Left colon (tissue), 2 donors: ENCODE measurements around the gene DOC2A. TPM values are rescaled to one million over a fixed set of nuclear protein-coding genes. Genes with fewer than 3 reads are reported as not detected.
"Not testable (repeated sequence)": the region's sequence is repeated elsewhere in the genome, so short reads cannot be mapped to it uniquely, and the experiment has no call there.

Experiments
- ATAC-seq: fragments of 200-7000 bp; cut with Tn5 transposase; one replicate; pipeline ENCODE4 v1.9.1; 2020; ENCODE audit warnings: mild to moderate bottlenecking, moderate library complexity
- DNase-seq, 2 donors: peaks; one replicate each; pipeline ENCODE4 v3.0.0-alpha.2; 2020
- intact Hi-C, 2 donors: fragments of 100-400 bp; cut with DNase I in 1 of 2; cut with micrococcal nuclease in 1 of 2; formaldehyde crosslinking; loops; one replicate each; pipeline versions ENCODE4 v1.11.2 to v1.14.0; 2022; cut with DNase I, micrococcal nuclease
- long read RNA-seq: library from polyadenylated mRNA; unstranded; transcript quantifications from one replicate; pipeline ENCODE4 v2.0.0, GENCODE V29; 2021
- total RNA-seq, 2 donors: library from RNA; stranded (reverse); fragmentation: NEBNext Ultra II Directional; extraction: Animal tissue kit (Norgen Biotek cat#: 25700); gene quantifications; one replicate each; pipeline ENCODE4 v1.2.1, GENCODE V29; 2021
- donor health status: DM: no; HTN: no; CAD: no.
- donor health status: DM: yes; HTN: yes; CAD: no.

The DOC2A gene
- total RNA-seq: 1 to 10 TPM; 7.5 to 9.2 TPM
- long read RNA-seq: 0 reads

DNA sequence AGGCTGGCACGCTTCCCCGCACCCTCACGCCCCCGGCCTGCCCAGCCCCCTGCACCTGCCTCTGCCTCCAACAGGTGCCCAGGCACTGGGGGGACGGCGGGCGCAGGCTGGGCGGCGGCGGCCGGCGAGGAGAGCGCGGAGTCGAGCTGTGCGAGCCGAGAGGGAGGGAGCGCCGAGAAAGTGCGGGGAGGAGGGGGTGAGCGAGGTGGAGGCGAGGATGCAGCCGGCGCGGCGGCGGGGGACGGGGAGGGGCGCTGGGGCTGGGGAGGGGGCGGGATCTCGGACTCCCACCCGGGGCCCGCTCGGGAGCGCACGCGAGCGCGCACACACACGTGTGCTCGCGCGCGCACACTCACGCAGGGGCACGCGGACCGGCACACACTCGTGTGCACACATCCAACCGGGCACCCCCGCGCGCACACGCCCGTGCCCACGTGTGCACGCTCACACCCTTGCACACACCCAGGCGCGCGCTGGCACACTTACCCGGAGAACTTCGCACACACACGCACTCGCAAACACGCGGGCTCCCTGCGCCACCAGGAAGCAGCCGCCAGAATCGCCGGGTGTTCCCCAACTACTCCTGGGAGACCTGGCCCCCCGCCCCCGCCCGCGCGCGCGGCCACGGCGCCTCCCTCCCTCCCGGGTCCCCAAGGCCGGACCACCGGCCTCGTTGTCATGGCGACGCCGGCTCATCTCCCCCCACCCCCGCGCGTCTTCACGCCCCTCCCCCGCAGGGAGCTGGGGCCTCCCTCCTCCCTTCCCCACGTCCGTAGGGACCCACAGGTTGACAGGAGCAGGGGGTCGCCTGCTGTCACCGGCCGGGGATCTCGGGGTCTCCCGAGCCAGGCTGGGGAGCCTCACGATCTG lies at the start of gene DOC2A:
DOC2A (minus strand) TSS at position 184 of the 870 bp plus-strand sequence. CDS start 805 bp downstream, outside the sequence.
- ATAC-seq (peak; percentile 66), DNase-seq (peak in 1 of 2 donors; percentile 41)
- intact Hi-C loops: no loop called here

DNA sequence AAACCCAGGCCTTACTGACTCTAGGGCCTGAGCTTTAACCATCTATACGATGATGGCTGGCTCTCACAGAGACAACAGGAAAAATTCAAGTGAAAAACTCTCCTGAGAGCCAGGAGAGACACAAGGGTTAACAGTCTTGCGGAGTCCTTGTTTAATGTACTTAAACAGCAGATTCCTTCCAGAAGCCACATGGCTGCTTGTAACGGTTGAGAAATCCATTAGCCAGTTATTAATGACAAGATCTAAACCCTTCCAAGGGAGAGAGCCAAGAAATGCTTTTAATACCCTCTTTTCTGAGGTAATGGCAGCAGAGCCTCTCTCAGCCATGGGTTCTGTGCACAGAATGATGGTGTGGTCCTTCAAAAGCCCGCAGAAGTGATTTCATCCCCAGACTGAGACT lies 49.5 kb upstream of the DOC2A start:
- ATAC-seq (no peak), DNase-seq (no peak)
- intact Hi-C loops: no loop called here

DNA sequence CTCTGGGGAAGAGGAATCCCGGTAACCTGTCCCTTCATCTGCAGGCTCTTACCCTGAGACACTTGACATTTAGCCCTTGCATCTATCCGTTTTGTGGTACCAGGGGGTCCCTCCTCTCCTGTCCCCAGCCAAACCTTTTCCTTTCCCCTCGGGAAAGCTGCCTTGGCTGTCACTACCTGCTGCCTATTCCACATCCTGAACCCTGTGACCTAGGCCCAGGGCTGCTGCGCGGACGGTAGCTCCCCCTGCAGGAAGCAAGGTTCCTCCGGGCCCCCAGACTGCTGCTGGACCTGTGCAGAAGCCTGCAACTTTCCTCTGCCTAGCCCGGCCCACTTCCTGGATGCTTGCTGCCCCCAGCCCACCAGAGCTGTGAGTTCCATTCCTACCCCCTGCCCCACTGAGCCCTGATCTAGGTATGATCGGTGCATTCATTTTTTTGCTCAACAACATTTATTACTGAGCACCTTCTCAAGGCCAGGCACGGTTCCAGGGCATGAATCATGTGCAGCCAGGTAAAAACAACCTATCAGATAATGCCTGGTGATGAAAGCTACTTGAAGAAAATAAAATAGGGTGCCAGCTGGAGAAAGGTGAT lies 44.2 kb upstream of the DOC2A start:
- DNase-seq: peak; percentile 39 to 68
- intact Hi-C loops: no loop called here

DNA sequence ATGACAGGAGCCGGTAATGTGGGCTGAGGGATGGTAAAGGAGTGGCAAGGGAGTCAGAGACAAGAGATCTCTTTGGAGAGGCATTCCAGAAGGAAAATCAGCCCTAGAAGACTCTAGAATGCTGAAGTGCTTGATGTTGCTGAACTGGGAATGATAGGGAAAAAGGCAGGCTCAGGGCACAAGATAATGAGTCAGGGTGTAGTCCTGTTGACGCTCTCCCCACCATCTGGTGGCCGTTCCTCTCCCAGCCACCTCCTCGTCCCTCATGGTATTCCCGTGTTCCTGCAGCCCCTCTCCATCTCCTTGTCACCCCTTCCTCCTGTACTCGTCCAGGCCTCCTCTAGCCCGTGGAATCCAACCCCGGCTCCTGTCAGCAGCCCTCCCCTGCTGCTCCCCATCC lies 43.6 kb upstream of the DOC2A start:
- intact Hi-C loops: no loop called here
- no peak for DNase-seq
- ATAC-seq: no peak

More for the DNA sequence above, 44.2 kb upstream of the DOC2A start:
- ATAC-seq: peak; percentile 68

DNA sequence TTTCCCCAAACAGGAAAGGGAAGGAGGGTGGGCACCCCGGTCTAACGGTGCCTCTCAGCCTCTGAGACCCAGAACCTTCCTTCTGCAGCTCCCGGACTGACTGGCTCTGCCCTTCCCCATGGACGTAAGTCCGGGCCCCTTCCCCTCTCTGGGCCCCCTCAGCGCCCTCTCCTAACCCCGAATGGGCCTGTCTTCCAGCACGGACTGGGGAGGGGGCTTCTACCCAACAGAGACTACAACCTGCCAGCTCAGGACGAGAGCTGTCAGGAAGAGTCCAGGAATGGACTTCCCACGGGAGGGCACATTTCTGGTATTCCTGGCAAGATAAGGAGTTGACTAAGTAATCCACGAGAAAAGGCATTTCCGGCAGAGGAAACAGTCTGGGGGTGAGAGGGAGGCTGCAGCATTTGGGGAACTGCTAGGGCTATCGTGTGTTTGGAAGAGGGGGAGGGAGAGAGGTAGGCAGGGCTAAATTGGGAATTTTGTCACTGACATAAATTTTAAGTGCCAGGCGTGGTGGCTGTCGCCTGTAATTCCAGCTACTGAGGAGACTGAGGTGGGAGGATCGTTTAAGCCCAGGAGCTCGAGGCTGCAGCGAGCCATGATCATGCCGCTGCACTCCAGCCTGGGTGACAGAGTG lies 42.7 kb upstream of the DOC2A start:
- ATAC-seq (peak; percentile 7), DNase-seq (no peak)
- intact Hi-C loops: no loop called here

DNA sequence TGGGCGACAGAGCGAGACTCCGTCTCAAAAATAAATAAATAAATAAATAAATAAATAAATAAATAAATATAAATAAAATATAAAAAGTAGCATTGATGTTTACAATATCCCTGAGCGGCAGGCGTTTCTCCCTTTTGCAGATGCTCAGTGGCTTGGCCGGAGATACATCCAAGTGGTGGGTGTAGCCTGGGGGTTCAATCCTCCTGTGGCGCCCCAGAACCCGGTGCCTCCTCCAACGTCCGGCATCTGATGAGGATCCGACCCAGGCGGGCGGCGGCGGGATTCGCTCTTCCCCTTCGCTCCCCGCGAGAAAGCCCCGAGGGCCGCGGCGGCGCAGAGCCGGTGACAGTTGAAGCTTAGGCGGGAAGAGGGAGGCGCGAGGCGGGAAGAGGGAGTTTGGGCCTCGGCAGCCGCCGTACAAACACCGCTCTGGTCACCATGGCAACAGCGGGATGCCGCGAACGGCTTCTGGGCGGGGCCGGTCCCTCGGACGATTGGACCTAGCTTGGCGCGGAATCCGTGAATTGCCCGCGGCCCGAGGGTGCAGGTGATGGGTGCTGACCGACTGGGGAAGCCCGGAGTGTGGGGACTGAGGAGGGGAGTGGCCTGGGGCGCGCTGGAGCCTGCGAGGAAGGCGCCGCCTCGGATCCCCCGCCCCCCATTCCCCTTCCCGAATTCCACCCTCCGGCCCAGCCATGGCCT lies 42.0 kb upstream of the DOC2A start:
- peak; percentile 92 for ATAC-seq
- DNase-seq: peak; percentile 92 to 98
- intact Hi-C loops: no loop called here

DNA sequence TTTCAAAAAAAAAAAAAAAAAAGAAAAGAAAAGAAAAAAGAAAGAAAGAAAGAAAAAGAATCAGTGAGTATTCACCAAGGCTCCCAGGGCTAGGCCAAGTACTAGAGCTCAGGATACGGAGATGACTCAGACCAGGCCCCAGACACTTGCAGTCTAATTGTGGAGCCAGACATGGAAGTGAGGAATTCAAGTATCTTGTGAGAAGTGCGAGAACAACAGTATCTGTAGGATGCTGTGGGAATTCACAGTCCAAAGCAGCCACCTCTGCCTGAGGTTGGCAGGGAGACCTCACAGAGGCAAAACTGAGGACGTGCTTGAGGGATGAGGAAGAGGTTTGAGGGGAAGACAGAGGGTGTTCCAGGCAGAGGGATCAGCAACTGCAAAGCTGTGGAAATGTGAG lies 40.7 kb upstream of the DOC2A start:
- no peak for DNase-seq
- ATAC-seq: no peak
- intact Hi-C loops: no loop called here

DNA sequence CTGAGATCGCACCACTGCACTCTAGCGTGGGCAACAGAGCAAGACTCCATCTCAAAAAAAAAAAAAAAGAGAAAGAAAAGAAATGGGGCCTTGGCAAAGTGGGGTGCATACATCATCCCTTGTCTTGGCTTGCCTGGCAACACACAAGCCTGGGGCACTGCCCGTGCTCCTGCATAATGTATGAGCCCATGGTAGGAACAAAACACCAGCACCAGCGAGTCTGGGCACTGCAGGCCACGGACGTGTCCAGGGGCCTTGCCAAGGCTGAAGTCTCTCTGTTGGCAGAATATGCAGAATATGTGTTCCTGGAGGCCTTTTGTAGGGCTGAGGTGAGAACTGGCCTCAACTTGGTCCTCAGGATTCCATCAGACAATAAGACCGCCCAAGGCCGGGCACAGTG lies 39.0 kb upstream of the DOC2A start:
- intact Hi-C loops: no loop called here
- DNase-seq (no peak), ATAC-seq (no peak)

DNA sequence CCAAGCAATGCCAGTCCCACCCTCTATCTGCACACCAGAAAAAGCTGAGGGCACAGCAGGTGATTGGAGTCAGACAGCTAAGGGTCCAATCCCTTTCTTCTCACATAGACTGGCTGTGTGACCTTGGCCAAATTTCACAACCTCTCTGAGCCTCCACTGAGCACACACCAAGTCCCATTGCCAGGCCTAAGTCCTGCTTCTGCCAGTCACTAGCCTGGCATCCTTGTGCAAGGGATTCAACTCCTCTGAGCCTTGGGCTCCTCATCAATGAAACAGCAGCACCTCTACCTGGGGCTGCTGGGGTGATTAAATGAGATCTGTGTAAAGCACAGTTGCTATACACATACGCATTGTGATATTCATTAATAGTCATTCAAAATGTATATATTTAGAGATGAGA lies 35.8 kb upstream of the DOC2A start:
- intact Hi-C loops: no loop called here
- DNase-seq (no peak), ATAC-seq (no peak)

DNA sequence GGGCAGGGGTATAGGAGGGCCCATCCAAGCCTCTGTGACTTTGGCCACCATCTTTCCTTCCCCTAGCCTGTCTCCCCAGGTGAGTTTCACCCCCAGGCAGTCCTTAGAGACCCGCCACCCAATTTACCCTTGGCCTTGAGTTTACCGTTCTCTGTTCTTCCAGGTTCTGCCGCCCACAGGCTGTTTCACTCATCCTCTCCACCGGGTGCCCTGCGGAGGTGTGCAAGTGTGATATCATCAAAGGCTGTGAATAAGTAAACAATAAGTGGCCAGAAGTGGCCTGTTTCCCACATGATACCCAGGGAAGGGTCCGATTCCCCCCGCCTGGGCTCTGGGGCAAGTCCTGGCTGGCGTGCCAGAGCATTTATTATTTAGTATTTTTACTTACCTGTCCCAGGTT lies 35.4 kb upstream of the DOC2A start:
- ATAC-seq (no peak), DNase-seq (no peak)
- intact Hi-C loops: no loop called here

DNA sequence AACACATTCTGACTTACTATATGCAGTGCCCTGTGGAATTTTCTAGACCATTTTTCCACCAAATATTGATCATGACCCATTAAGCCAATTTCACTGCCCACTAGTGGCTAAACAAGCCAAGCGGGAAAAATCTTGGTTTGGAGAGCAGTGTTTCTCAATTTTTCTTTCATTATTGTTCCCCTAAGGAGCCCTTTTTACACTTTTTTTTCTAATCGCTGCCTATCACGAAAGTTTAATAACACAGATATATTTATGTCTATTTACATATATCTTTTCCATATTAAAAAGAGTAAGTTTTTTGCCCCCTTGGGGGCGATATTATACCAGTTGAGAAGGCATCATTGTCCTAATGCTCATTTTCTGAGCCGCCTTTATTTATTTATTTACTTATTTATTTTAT lies 31.0 kb upstream of the DOC2A start:
- DNase-seq (no peak), ATAC-seq (no peak)
- intact Hi-C loops: no loop called here

DNA sequence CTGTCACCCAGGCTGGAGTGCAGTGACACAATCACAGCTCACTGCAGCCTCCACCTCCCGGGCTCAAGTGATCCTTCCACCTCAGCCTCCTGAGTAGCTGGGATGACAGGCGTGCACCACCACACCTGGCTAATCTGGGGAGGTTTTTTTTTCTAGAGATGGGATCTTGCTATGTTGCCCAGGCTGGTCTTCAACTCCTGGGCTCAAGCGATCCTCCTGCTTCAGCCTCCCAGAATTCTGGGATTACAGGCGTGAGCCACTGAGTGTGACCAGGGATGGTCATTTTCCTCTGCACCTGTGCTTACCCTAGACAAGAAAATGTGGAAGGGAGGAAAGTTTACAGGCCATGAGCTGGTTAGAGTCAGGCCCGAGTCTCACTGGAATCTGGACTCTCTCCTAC lies 29.9 kb upstream of the DOC2A start:
- DNase-seq, ATAC-seq, intact Hi-C loops: not testable (repeated sequence)

DNA sequence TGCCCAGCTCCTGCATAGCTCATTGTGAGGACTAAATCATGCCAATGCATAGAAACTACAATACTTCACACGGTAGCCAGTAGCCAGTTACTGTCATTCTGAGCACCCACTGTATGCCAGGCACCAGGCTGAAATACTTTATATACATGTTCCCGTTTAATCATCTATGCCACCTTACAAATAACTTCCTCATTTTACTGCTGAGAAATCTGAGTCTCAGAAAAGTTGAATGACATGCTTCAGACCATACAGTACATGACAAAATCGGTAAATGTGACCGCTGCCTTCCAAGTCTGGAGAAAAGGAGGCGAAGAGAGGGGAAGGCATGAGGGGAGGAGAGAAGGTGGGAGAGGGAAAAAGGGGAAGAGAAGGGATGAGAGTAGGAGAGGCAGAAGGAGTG lies 29.4 kb upstream of the DOC2A start:
- intact Hi-C loops: no loop called here
- no peak for DNase-seq
- ATAC-seq: no peak

DNA sequence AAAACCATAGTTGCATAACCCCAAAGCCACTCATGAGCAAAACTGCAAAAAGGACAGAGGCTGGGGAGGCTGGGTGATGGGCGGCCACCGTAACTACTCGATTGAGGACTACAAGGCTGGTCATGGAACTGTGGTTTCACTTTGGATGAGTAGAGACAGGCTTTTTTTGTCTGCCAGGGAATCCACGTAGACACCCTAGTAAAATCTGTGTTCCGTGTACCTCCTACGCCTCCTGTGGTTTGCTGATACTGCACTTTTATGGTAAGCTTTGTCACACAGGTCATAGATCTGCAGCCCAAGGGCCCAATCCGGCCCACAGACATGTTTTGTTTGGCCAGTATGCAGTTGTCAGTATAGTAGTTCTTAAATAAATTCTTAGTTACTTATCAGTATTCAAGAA lies 22.4 kb upstream of the DOC2A start:
- no peak for ATAC-seq
- no peak for DNase-seq
- intact Hi-C loops: no loop called here

DNA sequence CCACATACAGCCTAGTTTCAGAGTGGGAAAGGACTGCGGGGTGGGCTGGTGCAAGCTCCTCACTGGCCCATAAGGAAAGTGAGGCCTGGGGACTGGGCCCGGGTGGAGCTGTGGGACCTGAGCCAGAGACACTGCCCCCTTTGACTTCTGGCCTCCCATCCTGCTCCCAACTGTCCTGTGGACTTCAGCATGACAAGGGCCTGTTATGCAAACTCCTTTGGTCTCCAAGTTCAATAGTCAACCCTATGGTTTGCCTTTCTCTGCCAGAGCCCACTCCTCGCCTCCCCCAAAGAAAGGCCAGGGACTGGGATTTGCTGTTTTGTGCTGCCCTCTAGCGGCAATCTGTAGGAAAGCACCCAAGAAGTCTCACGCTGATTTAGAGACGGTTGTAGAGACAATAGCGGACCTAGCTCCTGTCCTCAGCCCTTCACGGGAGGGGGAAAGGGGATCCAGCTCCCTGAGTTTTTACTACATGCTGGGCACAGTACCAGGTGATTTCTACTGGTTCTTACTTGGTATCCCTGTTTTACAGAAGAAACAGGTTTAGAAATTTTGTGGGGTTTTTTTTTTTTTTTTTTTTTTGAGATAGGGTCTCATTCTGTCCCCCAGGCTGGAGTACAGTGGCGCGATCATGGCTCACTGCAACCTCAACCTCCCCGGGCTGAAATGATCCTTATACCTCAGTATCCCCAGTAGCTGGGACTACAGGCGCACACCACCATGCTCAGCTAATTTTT lies 21.4 kb upstream of the DOC2A start:
- ATAC-seq: peak; percentile 71
- peak in 1 of 2 donors; percentile 58 for DNase-seq
- intact Hi-C loops: no loop called here

DNA sequence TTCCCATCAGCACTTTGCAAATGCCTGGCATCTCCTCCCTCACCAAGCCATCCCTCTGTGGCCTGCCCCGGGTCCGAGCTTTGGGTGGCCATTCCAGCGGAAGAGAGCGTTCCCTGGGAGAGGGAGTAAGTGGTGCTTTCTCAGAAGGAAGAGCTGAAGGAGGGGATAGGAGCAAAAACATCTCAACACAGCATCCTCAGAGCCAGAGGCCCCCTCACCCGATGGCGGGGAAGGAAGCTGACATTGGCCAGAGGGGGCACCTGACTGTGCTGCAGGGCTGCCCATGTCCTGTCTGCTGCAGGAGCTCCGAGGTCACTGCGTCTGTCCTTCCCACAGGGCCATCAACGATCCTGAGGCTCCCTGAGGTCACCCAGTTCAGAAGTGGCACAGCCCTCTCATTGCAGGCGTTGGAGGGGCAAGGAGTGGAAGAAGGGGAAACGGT lies 20.7 kb upstream of the DOC2A start:
- intact Hi-C loops: no loop called here
- ATAC-seq (no peak), DNase-seq (no peak)

DNA sequence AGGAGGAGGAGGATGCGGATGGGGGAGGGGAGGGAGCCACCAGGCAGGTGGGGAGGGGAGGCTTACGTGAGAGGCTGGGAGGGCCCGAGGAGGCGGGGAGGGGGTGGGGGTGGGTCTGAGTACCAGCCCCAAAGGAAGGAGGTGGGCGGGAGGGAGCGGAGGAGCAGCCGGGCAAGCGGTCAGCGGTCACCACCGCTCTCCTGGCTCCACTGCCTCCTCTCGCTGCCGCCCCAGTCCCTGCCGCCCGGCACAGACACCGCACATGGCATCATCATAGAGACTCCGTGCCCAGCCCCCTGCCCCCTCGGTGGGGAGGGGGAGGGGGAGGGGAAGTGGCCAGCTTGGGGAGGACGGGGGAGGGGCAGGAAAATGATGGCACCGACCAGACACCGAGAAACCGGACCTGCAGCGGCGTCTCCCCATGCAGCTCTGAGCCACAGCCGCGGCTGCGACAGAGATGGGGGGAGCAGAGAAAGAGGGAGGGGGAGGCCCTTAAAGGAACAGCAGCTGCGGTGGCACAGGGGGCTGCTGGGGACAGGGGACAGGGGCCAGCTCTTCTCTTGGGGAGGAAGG lies 20.1 kb upstream of the DOC2A start, which contains the start of gene TLCD3B:
TLCD3B (minus strand) TSS at position 431 of the 573 bp plus-strand sequence. CDS start 744 bp downstream, outside the sequence.
- intact Hi-C loops: no loop called here
- ATAC-seq (no peak), DNase-seq (no peak)

DNA sequence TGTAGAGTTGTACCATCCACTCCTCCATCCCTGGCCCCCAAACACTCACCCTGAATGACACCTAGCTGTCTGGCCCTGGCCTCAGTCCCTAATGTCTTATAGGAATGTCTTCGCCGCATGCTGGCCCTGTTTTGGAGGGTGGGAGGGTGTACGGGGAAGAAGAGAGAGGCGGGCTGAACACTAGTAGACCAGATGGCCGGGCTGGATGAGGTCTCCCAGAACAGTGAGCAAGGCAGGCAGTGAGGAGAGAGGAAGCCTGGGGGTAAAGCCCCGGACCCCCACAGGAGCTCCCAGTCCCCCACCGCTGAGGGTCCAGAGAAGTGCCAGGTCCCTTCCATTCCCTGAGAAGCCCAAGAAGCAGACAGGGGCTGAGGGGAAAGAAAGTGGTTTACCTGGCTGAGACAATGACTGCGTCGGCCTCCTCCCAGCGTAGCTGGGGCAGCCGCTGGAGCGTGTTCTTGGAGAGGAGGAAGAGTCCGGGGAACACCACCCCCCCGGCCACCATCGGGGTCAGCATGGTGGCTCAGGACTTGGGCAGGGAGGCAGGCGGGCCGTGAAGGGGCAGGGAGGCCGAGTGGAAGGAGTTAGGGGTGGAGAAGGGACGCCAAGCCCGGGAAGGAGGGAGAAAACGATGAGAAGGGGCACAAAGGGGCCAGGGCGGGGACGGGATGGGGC lies 19.3 kb upstream of the DOC2A start:
- no peak for DNase-seq
- intact Hi-C loops: no loop called here
- no peak for ATAC-seq
